Ovary (tissue), 9 donors: ENCODE measurements around the gene KCNIP4. TPM values are rescaled to one million over a fixed set of nuclear protein-coding genes. Genes with fewer than 3 reads are reported as not detected.

ENCODE experiments used
- DNase-seq, 5 donors: peaks; one replicate each; pipeline ENCODE4 v3.0.0-alpha.2; 2019 to 2020
- H3K27ac ChIP-seq, 2 donors: fragments of 200-600 bp; one replicate each; pipeline versions ENCODE4 v1.5.1 to v1.8.0; 2019 to 2022
- H3K27me3 ChIP-seq: fragments of 200-600 bp; one replicate; pipeline ENCODE4 v1.8.0; 2022
- H3K36me3 ChIP-seq: fragments of 200-600 bp; sonication (generic); one replicate; pipeline ENCODE4 v1.5.1; 2019
- H3K4me1 ChIP-seq: one replicate; pipeline ENCODE4 v1.8.1; 2013; ENCODE audit warnings: mild to moderate bottlenecking, moderate library complexity; ENCODE audit not compliant: insufficient read depth
- H3K4me3 ChIP-seq: fragments of 200-600 bp; sonication (generic); one replicate; pipeline ENCODE4 v1.5.1; 2017
- H3K9me3 ChIP-seq, 2 donors: fragments of 200-600 bp in 1 of 2; sonication (generic) in 1 of 2; one replicate each; pipeline versions ENCODE4 v1.5.1 to v1.8.1; 2013 to 2019; ENCODE audit warnings: mild to moderate bottlenecking in 1 of 2, moderate library complexity in 1 of 2
- CTCF ChIP-seq, 3 donors: fragments of 450-650 bp in 2 of 3; fragments of 200-600 bp in 1 of 3; IDR thresholded peaks; one replicate each; pipeline versions ENCODE4 v1.5.1 to v1.8.0; 2016 to 2022; ENCODE audit warnings: antibody characterized with exemption in 3 of 3, mild to moderate bottlenecking in 1 of 3
- EP300 ChIP-seq: sonication (generic); formaldehyde crosslinking; IDR thresholded peaks from one replicate; pipeline ENCODE4 v1.6.1; 2017; ENCODE audit warnings: antibody characterized with exemption
- POLR2A ChIP-seq: fragments of 450-650 bp; IDR thresholded peaks from one replicate; pipeline ENCODE4 v1.6.1; 2017; ENCODE audit warnings: antibody characterized with exemption, mild to moderate bottlenecking, moderate library complexity
- WGBS, 3 donors: extraction: QIAGEN DNeasy Blood & Tissue Kit in 1 of 3; methylation state at CpG; one replicate each; pipeline versions ENCODE4 v1.1.5 to v1.1.7; 2013 to 2017; 5-methylcytosine and 5-hydroxymethylcytosine counted together
- intact Hi-C, 4 donors: fragments of 100-400 bp; cut with DNase I; formaldehyde crosslinking; loops; one replicate each; pipeline versions ENCODE4 v1.11.0 to v1.15.1; 2022 to 2023
- polyA plus RNA-seq, 2 donors: library from polyadenylated mRNA; stranded (reverse); fragments of 200-250 nt in 1 of 2; fragments of 350-450 nt in 1 of 2; fragmentation: Illumina TruSeq in 1 of 2; extraction: RNeasy Lipid Tissue Mini Kit (QIAGEN cat#74804) in 1 of 2; gene quantifications; one replicate each; pipeline ENCODE4 v1.2.3, GENCODE V29; 2013 to 2014
- total RNA-seq, 7 donors: library from RNA; depleted of rRNA in 2 of 7; stranded (reverse); fragments of >200 nt in 2 of 7; fragmentation: NEBNext Ultra II Directional in 3 of 7; extraction: Animal tissue kit (Norgen Biotek cat#: 25700) in 3 of 7; gene quantifications; one replicate each; pipeline versions ENCODE4 v1.1.0 to v1.2.4, GENCODE V29; 2016 to 2023
- donor health status: DM: no; HTN: no; CAD: no; lungs with moderate emphysema.
- donor health status: DM: no; HTN: no; CAD: no.
- donor health status: Bipolar disorder and iron deficiency.
- donor health status: DM: yes; HTN: yes; CAD: no.
- donor health status: DM: no; HTN: no; CAD: no.
- donor health status: DM: yes; HTN: yes; CAD: no.

Gene KCNIP4
- total and polyA plus RNA-seq, 9 donors: 0.11 to 3.9 (median 0.93) TPM; not detected in 1

GRCh38 chr4:21569638-21570037, 378.9 kb downstream of the KCNIP4 start:
- DNase-seq: no peak
- intact Hi-C loops: no loop called here
- H3K36me3 ChIP-seq: no peaks in the 10 kb centered on the region
- no peak overlapping the region for H3K4me3 ChIP-seq
- H3K4me1 ChIP-seq: no peaks in the 10 kb centered on the region
- H3K27ac ChIP-seq: no peak overlapping the region
- WGBS, 3 donors: 57 to 74% (median 60%) methylated on average over 2 of the region's 2 CpGs
- TF ChIP-seq POLR2A (no peak), CTCF (IDR thresholded peaks at IDR 0.05) (no peak), EP300 (no peak)
- no peaks in the 10 kb centered on the region for H3K27me3 ChIP-seq
- no peaks in the 10 kb centered on the region for H3K9me3 ChIP-seq

- no peak for DNase-seq
- Histone ChIP-seq H3K4me1 (no peaks in the 10 kb centered on the region), H3K9me3 (no peaks in the 10 kb centered on the region), H3K36me3 (no peaks in the 10 kb centered on the region), H3K27me3 (no peaks in the 10 kb centered on the region), H3K4me3 (no peak overlapping the region), H3K27ac (no peak overlapping the region)
- WGBS, 3 donors: 79 to 96% (median 92%) methylated on average over 3 of the region's 3 CpGs
- TF ChIP-seq POLR2A: no peak
- no peak for TF ChIP-seq EP300
- TF ChIP-seq CTCF (IDR thresholded peaks at IDR 0.05): no peak
- intact Hi-C loops: no loop called here
Measured at GRCh38 chr4:21555083-21555482, 393.5 kb downstream of the KCNIP4 start.

- Histone ChIP-seq H3K27ac (no peak overlapping the region), H3K9me3 (no peaks in the 10 kb centered on the region), H3K27me3 (no peaks in the 10 kb centered on the region), H3K4me3 (no peak overlapping the region), H3K36me3 (no peaks in the 10 kb centered on the region), H3K4me1 (no peaks in the 10 kb centered on the region)
- intact Hi-C loops: no loop called here
- 76 to 83% (median 79%) methylated on average over 3 of the region's 3 CpGs for WGBS, 3 donors
- TF ChIP-seq EP300 (no peak), POLR2A (no peak), CTCF (IDR thresholded peaks at IDR 0.05) (no peak)
- no peak for DNase-seq
Measured at GRCh38 chr4:21554500-21554899, 394.1 kb downstream of the KCNIP4 start.

- Histone ChIP-seq H3K4me1 (no peaks in the 10 kb centered on the region), H3K9me3 (no peaks in the 10 kb centered on the region), H3K36me3 (no peaks in the 10 kb centered on the region), H3K27ac (no peak overlapping the region), H3K27me3 (no peaks in the 10 kb centered on the region), H3K4me3 (no peak overlapping the region)
- WGBS, 3 donors: 64 to 84% (median 68%) methylated on average over 1 of the region's 1 CpG
- no peak for DNase-seq
- intact Hi-C loops: no loop called here
- TF ChIP-seq POLR2A (no peak), CTCF (IDR thresholded peaks at IDR 0.05) (no peak), EP300 (no peak)
Measured at GRCh38 chr4:21554066-21554465, 394.5 kb downstream of the KCNIP4 start.

GRCh38 chr4:21552455-21552854, 396.1 kb downstream of the KCNIP4 start:
- TF ChIP-seq EP300 (no peak), CTCF (IDR thresholded peaks at IDR 0.05) (no peak)

More at GRCh38 chr4:21552455-21552854, 396.1 kb downstream of the KCNIP4 start:
- DNase-seq: no peak
- intact Hi-C loops: no loop called here
- Histone ChIP-seq H3K36me3 (no peaks in the 10 kb centered on the region), H3K27ac (no peak overlapping the region), H3K27me3 (no peaks in the 10 kb centered on the region), H3K4me3 (no peak overlapping the region), H3K9me3 (no peaks in the 10 kb centered on the region), H3K4me1 (no peaks in the 10 kb centered on the region)
- WGBS, 3 donors: 39 to 60% (median 57%) methylated on average over 1 of the region's 1 CpG
